NOMO-1 (cell line): ENCODE measurements around the gene OGA.
"Not testable (repeated sequence)": the region's sequence is repeated elsewhere in the genome, so short reads cannot be mapped to it uniquely, and the experiment has no call there.

Experiments used
- DNase-seq, 2 experiments: peaks; one replicate each; lab custom pipeline; 2025; ENCODE audit not compliant: unreplicated experiment in 2 of 2; lab: John Stamatoyannopoulos, UW

OGA gene

GRCh38 chr10:101807158-101807557 is 11.1 kb downstream of the OGA start:
- no peak for DNase-seq

GRCh38 chr10:101803511-101803910 is 14.7 kb downstream of the OGA start:
- no peak for DNase-seq

DNA sequence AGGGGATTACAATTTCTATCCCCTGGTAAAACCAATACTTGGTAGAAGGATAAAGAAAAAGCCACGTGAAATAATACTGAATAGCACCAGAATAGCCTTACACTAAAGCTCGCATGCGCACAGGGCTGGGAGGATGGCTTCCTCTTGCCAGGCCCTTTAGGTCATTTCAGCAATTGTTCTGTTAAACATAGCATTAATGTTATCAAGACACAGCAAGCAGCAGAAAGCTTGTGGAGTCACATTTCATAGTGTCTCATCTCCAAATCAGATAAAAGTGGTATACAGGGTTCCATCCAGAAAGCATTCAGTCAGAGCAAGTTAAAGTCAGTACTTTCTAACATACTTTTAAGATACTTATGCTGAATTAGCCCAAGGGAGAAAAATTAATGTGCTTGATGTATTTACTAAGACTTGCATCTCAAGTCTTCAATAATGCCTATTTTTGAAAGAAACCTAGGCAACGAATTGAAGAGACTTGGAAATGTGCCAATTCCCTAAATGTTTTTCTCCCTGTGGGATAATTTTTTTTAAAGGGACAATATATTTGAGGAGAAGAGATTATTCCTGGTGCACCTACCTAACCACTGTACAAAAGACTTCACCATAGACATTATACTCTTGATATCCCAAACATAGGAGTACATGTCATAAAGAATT is 20.7 kb downstream of the OGA start:
- DNase-seq, result no peak

- no peak for DNase-seq
Observed at GRCh38 chr10:101793526-101793925, 24.7 kb downstream of the OGA start.

- DNase-seq, result no peak
Observed at GRCh38 chr10:101789686-101790085, 28.6 kb downstream of the OGA start.

- DNase-seq, result not testable (repeated sequence)
Observed at GRCh38 chr10:101789231-101789630, 29.0 kb downstream of the OGA start.

DNA sequence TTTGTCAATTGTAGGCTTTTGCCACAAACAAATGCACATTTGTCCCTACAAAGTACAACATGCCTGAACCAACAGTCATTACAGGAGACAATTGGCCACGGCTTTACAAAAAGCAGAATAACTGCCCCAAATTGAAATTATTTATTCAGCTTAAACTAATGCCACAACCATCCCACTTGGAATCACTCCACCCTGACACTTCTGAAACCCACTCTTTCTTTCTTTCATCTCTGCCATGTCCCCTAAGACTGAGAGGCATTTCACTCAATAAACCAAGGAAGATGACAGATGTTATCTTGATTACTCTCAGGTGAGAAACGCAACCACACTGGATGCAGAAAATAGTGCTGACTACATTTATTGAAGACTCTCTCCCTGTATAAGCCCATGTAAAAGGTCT is 32.4 kb downstream of the OGA start:
- DNase-seq, result no peak

DNA sequence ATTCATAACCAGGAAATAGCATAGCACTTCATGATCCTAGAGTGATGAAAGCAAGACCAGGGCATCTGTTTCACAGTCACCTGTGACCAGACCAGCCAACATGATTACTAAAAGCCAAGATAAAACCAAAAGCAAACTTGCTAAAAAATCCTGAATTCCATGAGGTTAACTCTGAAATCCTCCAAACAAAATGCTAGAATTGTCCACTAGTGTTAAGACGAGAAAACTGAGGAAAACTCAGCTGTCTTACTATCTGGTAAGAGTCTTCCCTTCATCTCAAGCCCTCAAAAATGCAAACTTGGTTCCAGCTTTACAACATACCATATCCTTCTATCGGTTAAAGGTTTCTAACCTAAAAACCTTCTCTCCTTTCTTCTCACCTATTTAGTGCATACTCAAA is 33.7 kb downstream of the OGA start:
- no peak for DNase-seq

DNA sequence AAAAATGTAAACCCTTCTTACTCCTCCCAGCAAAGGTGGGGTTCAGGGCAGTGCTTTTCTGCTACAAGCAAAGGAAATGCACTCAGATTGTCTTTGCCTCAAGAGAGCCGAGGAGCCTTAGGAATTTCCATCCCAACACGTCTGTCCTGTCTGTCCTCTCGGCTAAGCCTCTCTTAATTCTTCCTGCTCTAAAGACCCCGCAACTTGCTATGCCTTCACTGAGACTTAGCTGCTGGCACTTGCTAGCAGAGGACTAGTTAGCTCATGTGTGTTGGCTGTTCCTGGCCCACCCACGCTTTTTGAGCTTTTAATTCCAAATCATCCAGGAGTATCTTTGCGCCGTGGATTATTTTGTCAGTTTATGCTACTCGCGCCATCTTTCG is 34.5 kb downstream of the OGA start:
- no peak for DNase-seq

GRCh38 chr10:101782811-101783735 is 35.2 kb downstream of the OGA start, which contains the start of gene NPM3:
TSS of gene NPM3 (minus strand) at chr10:101783446. CDS start at chr10:101783390, 56 bp downstream.
- DNase-seq, result peak; percentile 75

GRCh38 chr10:101781984-101782810 is 36.0 kb downstream of the OGA start:
- DNase-seq, result no peak

DNA sequence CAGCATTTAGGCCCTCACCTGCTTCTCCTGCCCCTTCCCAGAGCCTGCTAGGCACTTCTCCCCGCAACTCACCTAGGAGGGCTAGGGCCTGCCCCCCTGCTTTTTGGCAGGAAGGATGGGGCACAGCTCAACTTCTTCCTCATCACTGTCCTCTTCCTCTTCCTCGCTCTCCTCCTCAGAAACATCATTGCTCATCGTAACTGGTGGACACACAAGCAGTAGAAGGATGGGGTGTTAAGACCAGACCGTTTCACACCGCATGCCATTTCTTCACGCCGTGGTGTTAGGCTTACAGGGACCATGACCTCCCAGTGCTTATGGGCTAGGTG is 36.6 kb downstream of the OGA start:
- no peak for DNase-seq

DNA sequence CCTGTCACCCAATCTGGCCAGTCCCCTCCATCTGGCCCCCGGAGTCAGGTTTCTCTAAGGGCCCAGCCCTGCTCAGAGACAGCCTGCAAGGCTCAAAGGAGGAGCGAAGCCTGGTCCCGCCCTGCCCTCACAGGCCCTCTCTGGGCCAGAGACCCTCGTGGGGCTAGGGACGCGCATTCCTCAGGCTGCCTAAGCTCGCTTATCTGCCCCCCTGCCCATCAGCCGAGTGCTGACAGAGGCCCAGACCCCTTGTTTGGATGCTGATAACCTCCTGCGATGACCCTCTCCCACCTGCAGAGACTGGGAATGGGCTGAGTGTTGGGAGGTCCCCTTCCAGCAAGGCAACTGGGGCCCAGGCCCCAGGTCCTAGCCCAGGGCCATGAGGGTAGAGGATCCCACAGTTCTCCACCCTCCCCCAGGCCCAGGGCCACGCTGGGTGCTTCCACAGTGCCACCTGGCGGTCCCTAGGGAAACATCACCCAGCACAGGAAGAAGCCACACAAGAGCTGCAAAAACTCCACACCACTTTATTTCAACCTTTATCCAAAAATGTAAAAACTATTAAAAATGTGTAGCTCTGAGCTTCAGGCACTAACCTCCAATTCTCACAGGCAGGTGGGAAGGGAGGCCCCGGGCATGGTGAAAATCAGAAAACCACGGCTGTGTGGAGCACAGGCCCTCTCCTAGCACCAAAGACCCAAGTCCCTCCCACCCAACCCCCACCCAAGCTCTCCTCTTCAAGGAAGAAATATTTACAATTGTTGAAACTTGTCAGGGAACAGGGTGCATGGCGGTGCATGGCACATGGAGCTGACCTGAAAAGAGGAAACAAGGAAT is 37.2 kb downstream of the OGA start:
- peak; percentile 49 to 67 for DNase-seq

DNA sequence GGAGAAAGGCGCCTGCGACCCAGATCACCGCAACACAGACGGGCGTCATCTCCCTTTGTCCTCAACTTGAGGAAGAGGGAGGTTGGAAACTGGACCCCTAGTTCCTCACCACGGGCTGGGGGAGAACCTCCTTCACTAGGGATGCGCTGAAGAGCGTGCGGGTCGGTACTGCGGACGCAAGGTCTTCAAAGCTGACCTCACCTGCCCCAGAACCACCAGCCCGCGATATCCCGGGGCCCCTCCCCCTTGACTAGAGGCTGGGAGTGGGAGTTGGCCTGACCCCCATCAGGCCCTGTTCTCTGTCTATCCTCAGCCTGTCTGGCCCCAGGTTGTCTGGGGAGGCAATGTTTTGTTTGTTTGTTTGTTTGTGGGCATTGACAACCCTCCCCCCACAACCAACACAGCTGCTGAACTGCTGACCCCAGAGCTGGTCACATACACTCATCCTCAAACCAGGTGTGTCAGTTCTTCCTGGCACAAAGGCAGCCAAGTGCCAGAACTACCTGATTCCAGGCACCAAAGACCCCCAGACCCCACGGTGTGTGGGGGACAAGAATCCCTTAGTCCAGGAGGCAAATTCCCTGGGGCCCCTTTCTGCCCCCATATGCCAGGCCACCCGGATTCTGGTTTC is 37.9 kb downstream of the OGA start:
- DNase-seq, result no peak

DNA sequence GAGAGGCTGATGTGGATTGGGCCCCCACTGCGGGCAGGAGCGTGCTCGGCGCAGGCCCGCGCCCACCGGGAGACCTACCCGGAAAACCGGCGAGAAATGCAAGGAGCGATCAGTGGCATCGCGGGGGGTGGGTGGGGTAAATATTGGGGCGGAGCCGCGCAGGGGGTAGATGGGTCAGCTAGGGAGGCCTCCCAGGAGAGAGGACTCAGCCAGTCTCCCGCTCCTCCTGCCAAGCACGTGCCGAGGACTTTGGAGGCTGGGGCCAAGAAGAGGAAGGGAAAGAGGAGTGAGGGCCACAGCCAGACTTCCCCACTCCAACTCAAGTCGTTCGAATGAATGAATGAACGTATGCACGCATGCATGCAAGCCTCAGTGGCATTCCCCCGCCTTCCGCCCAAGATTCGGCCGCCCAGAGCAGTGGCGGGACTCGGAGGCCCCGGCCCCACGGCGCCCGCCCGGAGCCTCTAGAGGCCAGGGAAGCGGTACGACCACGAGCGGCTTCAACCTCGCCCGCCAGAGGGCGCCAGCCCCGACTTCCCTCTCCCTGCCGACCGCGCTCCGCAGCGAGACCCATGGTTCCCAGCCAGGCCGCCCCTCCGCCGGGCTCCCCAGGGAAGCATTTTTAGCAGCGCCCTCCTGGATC is 38.6 kb downstream of the OGA start:
- peak; percentile 43 to 51 for DNase-seq

GRCh38 chr10:101778781-101779543 is 39.3 kb downstream of the OGA start:
- DNase-seq, result no peak

GRCh38 chr10:101778151-101778780 is 40.0 kb downstream of the OGA start:
- DNase-seq, result no peak

- DNase-seq, result no peak
Observed at GRCh38 chr10:101777619-101778145, 40.6 kb downstream of the OGA start.
